A172 (cell line): ENCODE results near the gene NPAS3. TPM values are rescaled to one million over a fixed set of nuclear protein-coding genes. Genes with fewer than 3 reads are reported as not detected.

Source experiments
- DNase-seq: peaks from one replicate; pipeline ENCODE4 v3.0.0-alpha.2; 2015; ENCODE audit warnings: low spot score
- total RNA-seq: library from RNA; depleted of rRNA; stranded (reverse); fragments of >200 nt; shearing (Covaris generic); gene quantifications from 2 replicates; pipeline ENCODE4 v1.2.3, GENCODE V29; 2014; rRNA removed

NPAS3 gene
- 0.41 TPM in 2 replicates for total RNA-seq

DNA sequence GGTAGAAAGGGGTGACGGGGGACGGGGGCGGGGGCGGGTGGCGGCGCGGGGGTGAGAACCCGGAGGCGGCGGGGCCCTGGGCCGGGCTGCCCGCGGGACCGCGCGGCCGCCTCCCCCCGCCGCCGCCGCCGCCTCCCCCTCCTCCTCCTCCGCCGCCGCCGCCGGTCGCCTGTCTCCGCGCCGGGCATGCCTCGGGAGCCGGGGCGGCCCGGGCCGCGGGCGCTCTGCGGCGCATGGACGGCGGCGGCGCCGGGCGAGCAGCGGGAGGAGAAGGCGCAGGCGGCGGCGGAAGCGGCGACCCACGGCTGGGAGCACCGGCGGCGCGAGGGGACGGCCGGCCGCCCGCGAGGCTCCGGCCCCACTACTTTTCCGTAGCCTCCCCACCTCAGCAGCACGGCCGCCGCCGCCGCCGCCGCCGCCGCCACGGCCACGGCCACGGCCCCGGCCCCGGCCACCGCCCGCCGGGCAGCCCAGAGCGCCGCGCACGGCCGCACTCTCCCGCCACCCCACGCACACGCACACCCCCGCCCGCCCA lies at the start of gene NPAS3:
NPAS3 (plus strand) TSS at position 161 of the 535 bp plus-strand sequence.
- DNase-seq, result no peak

DNA sequence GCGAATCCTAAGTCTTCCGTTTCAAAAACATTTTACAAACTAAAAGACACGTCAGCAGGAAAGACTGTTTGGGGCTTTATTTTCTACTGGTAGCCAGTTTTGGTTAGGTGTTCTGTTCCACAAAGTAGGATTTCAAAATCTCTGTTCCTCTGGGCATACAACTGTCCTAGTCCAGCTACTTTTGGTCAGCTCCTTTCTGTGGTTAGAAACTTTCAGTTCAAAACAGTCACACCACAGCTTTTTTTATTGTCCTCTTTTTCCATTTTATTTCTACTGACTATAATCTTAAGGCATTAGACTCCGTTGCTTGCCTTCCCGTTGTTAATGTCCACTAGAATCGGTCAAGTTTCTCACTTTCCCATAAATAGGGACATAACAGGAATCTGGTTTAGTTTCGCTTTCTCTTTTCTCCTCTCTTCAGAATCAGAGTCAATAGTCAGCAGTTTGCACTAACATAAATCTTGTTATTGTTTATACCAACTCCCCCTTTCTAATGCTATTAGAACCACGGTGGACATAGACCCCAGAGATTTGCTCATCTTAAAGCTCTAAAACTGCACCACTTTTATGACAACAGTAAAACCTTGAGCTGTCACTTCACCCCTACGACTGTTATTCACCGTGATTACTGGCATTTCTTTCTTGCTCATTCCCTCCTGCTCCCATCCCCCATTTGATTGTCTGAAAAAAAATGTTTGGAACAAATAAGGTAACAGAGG lies 41.5 kb upstream of the NPAS3 start:
- DNase-seq, result peak; percentile 53

DNA sequence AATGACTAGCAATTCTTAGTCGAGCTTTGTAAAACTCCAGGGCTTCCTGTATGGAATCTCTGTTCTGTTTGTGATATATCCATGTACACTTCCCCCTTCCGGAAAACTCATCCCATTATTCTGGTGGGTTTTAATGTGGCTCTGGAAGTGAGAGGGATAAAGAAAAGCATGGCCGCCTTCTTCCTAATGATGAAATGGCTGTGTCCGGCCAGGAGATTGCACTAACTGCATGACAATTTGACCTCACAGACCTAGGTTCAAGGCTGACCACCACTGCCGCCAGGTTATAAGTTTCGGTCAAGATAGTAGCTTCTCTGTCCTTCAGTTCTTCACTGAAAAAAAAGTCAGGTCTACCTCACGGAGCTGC lies 41.0 kb upstream of the NPAS3 start:
- DNase-seq, result no peak

DNA sequence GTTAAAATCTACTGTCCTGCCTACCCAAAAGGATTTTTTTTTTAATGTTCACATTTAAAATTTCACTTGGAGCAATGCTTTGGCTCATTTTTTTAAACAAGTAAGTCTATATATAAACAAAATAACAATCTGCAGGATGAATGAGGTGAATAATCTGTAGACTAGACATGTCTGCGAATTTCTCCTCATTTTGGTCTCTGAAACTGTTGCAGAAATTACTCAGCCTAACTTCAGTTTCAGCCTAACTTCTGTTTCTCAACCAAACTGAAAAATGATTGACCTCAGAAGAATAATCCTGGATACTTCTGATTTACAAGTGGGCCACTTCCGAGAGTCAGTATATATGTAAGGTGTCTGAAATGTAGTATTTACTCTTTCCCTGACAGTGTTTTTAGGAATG lies 39.8 kb upstream of the NPAS3 start:
- no peak for DNase-seq

DNA sequence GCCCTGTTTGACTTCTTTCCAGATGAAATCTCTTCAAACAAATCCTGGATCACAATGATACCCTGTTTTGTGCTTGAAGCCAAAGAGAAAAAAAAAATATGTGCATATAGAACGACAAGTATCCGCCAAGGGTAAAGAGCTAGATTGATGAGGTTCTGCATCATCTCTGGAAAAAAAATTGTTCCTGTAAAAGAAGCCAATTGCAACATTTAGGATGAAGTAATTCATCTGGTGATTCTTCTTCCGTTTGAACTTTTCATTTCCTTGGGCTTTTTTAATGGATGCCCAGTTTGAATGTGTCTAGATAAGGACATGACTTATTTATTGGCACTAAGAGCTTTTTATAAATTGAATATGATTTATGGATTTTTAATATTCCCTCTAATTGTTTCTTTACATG lies 38.1 kb upstream of the NPAS3 start:
- DNase-seq, result no peak

DNA sequence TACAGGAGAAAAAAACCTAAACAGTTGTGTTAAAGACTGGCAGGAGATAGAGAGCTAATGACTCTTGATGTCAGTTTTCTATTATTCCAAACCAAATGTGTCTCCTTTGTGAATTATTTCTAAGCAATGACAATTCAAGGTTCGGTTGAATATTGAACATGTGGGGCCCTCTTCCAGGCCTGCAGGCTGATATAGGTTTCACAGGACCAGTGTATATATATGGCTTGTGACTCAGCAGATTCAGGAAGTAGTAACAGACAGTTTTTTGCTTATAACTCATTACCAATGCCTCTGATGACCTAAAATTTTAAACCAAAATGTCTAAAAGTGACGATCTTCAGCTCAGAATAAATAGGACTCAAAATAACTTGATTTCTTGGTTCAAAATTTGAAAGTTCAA lies 33.7 kb upstream of the NPAS3 start:
- DNase-seq, result no peak

DNA sequence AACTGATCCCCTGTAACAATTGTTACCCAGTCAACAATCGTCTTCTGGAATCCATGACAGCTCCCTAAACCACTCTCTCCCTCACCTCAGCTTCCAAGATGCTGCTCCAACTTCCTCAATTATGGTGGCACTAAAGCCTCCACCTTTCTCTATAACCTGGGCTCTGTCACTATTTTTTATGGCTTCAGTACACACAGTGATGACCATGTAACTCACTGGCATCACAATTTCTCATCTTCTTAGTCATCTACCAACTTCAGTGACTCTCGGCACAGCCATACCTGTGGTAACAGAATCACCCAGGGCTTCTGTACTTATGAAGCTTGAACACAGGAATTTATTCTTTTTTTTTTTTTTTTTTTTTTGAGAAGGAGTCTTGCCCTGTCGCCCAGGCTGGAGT lies 32.0 kb upstream of the NPAS3 start:
- no peak for DNase-seq

DNA sequence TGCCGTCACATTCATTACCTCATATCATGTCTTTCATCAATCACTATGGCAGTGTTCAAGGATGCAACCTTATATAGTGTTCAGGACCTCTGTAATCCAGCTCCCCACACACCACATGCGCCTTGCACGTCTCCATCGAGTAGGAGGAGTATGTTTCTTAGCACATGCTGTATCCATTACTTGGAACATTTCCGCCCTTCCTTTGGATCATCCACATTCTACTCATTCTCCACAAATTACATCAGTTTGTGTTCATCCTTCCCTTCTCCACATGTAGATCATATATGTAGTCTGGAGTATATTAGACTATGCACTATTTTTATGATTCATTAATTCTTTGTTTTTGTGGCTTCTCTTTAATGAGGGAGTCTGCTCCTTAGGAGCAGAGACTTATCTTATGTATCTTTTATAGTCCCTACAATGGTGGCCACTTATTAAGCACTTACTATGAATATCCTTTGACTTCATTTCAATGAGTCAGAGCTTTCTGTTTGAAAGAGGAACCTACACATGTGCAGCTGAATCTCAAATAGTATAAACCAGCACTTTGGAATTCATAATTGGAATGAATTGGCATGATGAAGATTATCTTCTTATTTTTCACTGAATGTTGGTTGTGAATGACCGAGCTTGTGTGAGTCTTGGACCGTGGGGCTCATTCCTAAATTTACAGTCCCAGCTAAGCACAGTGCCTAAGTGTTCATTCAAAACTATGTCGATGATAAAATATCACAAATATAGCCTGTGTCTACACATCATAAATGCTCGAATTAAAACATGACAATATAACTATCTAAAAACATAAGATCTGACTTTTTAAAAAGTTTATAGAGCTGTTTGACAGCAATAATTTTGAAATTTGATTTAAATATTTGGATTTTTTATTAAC lies 30.2 kb upstream of the NPAS3 start:
- no peak for DNase-seq

DNA sequence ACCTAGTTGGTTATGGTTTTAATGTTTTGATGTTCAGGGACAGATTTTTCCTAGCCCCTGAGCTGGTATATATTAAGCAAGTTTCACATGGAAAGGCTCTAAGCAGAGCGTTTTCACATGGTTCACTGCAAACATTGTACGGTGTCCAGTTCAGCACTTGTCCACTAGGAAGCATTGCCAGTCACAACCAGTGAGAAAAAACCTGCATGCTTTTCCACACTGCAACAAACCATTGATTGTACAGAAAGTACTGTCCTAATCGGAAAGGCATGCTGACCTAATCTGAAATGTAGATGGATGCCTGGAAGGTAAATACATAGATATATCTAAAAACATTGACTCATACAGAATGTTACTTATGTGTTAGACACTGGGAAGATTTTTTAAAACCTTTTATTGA lies 25.0 kb upstream of the NPAS3 start:
- DNase-seq, result no peak

DNA sequence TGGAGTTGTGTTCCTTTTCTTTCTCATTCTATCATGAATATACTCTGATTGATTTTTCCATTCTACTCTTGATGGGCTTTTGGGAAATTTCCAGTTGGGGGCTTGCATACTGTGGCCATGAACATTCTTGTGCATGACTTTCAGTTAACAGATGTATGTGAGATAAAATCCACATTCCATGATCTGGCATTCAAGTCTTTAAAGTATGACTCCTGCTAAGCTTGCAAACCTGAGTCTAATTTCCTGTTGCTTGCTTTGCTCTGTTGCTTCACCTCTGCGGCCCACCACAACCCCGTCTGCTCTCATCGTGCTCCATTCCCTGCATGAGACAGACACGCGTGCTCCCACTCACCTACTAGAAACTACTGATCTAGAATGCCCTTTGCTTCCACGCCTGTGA lies 24.3 kb upstream of the NPAS3 start:
- no peak for DNase-seq

DNA sequence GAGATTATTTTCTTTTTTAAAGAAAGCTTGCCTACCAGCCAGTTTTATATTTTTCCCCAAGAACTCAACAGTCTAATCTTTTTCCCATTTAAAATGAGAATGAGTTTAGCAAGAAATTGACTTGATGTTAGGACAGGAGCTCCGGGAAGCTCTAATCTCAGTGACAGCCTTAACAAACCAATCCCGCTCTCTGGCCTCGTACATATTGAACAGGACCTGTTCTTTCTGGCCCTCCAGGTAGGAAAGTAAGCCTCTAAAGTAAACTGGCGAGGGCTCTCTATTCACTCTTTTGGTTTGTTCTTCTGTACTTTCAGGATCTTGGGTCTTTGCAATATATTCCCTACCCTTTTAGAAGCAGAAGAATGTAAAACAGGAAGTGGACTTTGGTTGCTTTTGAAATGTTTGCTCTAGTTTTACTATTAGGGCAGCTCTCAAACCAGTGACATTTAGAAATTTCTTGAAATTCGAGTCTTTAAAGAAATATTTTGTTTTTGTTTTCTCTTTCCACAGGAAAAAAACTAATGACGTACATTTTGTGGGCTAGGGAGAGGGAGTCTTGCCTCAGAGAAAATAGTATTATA lies 17.9 kb upstream of the NPAS3 start:
- DNase-seq, result no peak

DNA sequence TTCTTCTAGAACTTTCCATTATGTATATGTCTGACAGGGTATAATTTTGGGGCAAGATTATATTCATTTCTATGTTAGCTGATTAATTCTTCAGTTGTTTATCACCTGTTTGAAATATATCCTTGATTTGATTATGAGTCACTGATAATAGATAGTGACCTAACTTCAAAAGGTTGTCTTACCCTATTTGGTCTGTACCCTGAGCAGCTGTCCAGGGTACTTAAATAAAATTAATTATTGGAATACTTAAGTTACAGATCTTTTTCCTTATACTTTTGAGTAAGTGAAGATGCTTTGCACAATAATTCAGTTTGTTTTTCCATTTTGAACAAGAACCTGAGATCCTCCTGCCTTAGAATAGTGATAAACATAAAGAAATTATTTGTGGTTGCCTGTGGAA lies 13.2 kb upstream of the NPAS3 start:
- no peak for DNase-seq

DNA sequence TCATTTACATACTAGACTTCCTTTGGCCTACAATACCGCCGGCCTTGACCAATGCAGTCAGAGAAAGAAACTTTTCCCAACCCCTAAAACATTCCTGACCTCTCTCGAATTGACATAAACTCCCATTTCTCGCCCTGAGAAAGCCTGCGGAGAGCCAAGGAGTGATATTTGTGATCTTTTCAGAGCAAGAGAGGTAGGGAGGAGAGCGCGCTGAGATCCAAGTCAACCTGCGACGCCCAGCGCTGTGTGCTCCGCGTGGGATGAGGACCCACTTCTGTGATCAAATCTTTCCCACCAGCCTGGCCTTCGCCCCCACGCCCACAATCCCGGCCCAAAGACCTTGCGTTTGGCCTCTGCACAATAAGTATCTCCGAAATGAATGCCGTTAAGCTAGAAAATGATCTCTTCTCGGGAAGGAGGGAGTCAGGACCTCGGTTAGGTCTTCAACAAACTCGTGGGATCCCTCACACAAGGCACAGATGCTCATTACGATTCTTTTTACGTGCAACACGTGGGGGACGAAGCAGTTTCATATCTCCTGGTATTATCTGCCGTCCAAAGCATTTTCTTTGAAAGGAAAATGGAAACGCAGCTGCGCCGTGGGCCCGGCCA lies 6.3 kb upstream of the NPAS3 start:
- DNase-seq, result no peak

DNA sequence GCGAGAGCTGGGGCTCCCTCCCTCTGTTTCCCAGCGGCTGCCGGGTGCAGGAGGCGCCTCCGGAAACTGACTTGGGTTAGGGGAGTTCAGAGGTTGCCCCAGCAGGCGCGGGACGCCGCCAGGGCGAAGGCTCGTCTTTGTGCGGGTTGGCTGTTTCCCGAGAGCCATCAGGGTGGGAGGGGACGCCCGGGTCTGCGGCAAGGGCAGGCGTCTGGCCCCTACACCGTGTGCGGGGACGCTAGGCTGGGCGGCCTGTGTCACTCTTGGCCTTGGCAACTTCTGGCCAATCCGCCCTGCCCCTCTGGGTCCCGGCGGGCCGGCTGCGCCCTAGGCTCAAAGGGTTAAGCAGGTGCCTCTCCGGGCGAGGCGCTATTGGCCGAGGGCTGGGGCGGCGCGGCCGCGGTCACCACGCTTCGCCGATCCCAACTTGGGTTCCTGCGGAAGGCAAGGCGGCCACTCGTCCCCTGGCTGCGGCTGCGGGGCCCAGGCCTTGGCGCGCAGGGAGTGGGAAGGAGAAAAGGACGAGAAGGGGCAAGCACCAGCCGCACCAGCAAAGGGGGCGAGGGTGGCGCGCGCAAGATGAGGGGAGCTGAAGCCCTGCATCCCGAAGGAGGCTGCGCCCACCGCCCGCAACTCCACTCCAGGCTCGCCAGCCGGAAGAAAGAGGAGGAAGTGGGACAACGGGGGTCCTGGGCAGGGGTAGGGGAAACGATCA lies 5.6 kb upstream of the NPAS3 start:
- no peak for DNase-seq

DNA sequence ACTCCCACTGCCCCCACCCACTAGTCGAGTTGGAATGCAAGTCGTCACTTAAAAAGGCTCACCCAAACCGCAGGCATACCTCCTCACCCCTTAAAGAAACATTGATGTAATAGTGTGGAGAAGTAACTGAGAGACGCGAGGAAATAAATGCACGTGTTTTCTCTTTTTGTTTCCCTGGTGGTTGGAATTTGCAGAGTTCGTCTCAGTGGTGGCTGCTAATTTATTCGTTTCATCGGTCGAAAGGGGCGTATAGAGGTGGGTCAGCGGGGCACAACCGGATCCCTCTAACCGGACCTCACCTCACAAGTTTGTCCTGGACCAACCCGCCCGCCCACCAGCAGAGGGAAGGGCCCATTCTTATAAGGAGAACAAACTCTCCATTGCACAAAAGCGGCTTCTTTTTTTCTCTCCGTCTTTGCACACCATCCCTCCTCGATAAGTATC lies 5.0 kb upstream of the NPAS3 start:
- DNase-seq, result peak; percentile 41

DNA sequence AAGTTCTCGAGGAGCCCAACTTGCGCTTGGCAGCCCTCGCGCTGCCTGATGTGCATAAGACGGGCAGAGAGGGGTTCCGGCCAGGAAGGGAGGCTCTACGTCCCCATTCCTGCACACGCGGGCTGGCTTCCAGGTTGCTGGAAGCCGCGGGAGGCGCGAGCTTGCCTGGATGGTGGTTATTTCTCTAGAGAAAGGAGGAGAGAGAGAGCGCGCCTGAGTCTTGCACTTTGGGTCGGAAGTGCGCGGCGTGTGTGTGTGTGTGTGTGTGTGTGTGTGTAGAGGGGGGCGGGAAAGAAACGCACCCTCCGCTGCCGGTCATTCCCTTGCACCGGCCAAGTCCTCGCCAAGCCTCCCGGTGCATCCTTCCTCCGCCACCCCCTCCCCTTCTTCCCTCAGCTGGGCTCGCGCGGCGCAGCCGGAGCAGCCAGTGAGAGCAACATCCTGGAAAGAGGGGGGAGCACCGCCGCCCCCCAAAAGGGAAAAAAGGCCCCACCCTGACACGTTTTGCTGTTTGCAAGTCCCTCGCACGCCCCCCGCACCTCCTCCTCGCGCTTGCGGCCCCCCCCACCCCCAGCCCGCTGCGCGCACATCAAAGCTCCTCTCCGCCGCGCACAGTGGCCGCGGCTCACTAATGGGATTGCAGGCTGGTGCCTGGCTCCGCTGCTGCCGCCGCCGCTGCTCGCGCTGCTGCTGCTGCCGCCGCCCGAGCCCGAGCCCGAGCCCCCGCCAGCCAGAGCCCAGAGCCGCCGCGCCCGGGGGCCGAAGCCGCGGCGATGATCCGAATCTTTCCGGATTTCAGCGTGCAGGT lies 4.4 kb upstream of the NPAS3 start:
- DNase-seq, result peak; percentile 22

DNA sequence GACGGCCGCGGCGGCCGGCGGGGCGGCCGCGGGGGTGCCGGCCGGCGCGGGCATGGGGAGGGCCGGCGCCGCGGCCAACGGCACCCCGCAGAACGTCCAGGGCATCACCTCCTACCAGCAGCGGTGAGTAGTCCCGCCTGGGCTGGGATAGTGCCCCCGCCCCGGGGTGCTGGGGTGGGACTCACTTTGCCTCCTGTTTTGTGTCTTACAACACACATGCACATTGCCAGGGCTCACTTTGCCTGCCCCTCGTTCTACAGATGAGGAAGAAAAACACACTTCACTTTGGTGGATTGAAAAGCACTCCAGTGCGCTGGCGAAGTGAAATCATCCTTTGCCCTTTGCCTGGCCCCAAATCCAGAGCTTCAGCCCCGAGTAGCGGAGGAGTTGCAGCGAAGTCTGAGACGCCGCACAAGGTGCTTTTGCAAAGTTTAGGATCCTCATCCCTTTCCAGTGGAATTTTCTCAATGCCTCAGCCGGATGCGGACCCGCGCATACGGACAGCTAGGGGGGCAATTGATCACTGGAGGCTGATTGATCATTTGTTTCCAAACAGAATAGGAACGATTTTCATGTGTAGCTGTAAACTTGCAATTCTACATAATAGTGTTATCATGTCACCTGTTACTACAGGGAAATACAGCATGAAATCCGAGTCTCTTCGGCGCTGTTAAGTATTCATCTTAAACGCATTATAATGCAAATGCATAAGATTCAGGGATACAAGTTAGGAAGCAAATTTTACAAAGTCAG lies 3.6 kb upstream of the NPAS3 start:
- no peak for DNase-seq

DNA sequence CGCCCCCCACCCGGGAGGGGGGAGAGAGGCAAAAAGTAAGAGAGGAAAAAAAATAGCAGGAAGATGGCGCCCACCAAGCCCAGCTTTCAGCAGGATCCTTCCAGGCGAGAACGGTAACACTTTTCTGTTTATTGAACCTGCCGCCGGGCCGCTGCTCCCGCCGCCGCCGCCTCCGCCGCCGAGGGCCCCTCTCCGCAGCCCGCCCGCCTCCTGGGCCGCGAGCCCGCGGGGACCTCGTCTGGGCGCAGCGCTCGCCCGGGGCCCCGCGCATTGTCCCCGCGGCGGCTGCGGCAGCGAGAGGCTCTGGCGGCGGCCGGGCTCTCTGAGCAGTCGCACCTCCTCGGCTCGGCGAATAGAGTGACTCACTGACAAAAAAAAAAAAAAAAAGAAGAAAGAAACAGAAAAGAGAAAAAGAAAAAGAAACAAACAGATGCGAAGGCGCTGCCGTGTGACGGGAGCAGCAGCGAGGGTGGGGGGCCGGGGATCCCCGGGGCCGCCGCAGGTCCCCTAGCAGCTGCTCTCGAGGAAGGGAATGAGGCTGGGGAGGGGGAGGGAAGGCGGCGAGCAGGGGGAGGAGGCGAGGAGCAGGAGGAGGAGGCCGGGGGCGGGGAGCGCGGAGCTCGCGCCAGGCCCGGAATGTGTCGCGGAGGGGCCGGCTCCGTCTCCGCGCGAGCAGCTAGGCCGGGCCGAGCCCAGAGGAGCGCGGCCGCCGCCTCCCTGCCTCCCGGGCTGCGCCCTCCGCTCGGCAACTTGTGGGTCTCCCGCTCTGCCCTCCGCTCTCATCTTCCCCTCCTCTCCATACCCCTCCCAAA lies 781 bp downstream of the NPAS3 start:
- peak; percentile 65 for DNase-seq

DNA sequence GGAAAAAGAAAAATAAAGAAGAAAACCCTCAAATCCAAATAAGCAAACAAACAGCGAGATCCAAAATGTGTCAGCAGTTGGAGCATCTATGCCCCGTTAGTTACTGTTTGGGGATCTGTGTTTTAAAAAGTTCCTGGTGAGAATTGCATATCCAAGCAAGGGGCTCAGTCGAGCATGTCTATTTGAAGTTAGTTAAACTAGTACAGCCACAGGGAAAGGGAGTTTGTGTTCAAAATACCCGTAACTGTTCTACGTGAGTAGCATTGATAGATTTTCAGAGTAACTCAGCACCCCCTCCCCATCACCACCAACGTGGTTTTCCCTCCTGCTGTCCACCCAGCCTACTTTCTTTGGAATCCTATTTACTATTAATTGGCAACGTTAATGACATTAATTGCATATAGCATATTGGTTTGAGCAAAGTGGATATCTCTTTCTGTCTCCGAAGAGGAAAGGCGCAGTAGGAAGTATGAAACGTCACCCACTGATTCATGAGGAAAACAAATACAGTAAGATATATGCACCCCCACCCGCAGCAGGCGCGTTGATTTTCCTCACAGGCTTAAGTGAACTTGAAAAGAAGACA lies 1.5 kb downstream of the NPAS3 start:
- DNase-seq, result peak; percentile 67
